Loucy (cell line): ENCODE data around the gene APOL4.
"Not testable (repeated sequence)": the region's sequence is repeated elsewhere in the genome, so short reads cannot be mapped to it uniquely, and the experiment has no call there.

ENCODE experiments used
- EZH2phosphoT487 ChIP-seq: fragments of 200-600 bp; IDR thresholded peaks from 2 replicates; pipeline ENCODE4 v1.6.1; 2018; ENCODE audit warnings: antibody characterized with exemption, mild to moderate bottlenecking, moderate library complexity, borderline replicate concordance
- TF ChIP-seq, protein P1 (sequence below): fragments of 200-600 bp; sonication (generic); conservative IDR thresholded peaks from 2 replicates; pipeline ENCODE4 v1.5.1; 2014; ENCODE audit warnings: mild to moderate bottlenecking, antibody characterized with exemption, low read length

DNA sequence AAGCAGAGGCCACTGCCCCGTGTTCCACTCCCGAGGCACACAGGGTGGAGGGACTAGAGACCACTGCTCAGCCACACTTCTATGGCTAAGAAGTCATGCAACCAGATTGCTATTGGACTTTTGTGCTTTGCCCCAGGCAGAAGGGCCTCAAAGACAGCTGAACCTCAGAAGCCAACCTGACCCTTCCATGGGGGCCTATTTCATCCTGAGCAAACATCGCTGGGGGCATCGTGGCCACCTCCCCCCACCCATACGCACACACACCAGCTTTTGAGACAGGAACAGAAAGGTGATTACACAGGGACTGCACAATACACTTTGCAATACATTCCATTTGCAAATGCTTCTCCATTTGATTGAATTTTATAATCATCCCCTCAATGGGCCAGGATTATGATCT is 4.0 kb upstream of the APOL4 start:
- TF ChIP-seq, protein P1, sequence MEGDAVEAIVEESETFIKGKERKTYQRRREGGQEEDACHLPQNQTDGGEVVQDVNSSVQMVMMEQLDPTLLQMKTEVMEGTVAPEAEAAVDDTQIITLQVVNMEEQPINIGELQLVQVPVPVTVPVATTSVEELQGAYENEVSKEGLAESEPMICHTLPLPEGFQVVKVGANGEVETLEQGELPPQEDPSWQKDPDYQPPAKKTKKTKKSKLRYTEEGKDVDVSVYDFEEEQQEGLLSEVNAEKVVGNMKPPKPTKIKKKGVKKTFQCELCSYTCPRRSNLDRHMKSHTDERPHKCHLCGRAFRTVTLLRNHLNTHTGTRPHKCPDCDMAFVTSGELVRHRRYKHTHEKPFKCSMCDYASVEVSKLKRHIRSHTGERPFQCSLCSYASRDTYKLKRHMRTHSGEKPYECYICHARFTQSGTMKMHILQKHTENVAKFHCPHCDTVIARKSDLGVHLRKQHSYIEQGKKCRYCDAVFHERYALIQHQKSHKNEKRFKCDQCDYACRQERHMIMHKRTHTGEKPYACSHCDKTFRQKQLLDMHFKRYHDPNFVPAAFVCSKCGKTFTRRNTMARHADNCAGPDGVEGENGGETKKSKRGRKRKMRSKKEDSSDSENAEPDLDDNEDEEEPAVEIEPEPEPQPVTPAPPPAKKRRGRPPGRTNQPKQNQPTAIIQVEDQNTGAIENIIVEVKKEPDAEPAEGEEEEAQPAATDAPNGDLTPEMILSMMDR: not testable (repeated sequence)
- TF ChIP-seq EZH2phosphoT487: not testable (repeated sequence)
